ENCODE results near the gene OGA.
A peak's percentile ranks its signal among the peaks of the same experiment; 100 is the strongest.

The OGA gene

DNA sequence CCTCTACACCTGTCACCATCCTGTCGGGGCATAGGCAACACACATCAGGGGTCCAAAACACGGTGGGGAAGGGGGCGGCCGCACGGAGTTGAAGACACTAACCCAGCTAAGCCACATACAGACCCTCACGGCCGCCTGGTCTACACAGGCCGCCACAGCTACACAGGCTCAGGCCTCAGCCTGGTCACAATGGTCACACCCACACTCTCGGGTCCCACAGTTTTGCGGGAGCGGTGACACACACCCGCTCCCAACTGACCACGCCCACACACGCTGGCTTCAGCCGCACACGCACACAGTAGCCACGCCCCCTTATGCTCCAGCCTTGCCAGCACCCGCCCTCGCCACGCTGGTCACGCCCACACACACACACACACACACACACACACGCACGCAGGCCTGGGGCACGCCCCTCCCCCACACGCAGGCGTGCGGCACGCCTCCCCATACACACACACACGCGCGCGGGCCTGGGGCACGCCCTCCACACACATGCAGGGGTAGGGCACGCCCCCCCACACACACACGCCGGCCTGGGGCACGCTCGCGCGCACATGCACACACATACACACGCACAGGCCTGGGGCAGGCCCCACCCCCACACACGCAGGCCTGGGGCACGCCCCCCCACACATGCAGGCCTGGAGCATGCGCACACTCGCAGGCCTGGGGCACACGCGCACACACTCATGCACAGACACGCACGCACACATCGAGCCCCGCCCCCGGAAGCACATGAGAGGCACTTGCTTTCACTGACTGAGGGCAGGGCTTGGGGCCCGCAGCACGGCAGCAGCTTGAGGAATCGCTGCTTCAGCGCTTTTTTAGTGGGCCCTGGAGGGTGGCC lies 12.3 kb upstream of the OGA start:
- peak overlapping the region; percentile 47 for H3K4me3 ChIP-seq (ENCODE audit: low read length)
- peak; percentile 91 for DNase-seq (ENCODE audit: low read depth)
- TF ChIP-seq, protein P1, sequence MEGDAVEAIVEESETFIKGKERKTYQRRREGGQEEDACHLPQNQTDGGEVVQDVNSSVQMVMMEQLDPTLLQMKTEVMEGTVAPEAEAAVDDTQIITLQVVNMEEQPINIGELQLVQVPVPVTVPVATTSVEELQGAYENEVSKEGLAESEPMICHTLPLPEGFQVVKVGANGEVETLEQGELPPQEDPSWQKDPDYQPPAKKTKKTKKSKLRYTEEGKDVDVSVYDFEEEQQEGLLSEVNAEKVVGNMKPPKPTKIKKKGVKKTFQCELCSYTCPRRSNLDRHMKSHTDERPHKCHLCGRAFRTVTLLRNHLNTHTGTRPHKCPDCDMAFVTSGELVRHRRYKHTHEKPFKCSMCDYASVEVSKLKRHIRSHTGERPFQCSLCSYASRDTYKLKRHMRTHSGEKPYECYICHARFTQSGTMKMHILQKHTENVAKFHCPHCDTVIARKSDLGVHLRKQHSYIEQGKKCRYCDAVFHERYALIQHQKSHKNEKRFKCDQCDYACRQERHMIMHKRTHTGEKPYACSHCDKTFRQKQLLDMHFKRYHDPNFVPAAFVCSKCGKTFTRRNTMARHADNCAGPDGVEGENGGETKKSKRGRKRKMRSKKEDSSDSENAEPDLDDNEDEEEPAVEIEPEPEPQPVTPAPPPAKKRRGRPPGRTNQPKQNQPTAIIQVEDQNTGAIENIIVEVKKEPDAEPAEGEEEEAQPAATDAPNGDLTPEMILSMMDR (IDR thresholded peaks at IDR 0.05; ENCODE audit: insufficient read depth, low read depth, low read length, missing control alignments): no peak

DNA sequence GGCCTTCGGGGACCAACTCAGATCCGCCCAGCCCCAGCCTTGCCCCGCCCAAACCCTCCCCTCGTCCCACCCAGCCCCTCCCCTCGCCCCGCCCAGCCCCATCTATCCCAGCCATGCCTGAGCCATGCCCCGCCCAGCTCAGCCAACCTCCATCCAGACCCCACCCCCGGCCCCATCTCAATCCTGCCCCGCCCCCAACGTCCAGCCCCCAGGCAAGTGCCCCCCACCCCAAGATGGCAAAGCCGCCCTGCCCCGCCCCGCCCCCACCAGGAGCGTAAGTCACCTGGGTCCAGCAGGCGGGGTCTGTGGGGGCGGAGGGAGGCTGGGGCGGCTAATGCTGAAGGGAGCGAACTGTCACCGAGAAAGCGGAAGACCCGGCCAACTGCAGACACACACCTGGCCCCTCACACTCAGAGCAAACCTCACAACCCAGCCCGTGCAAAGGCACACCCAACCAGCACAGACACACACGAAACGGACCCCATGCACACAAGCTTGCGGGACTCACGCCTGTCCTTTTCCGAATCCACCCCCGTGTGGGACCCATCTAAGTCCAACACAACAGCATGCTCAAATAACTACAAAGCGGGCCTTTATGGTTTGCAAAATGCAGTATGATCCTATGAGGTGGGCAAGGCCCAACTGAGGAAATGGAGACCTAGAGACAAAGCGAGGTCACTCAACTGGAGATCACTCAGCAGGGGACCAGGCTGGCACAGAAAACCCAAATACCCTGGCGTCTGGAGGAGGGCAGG lies 11.5 kb upstream of the OGA start:
- TF ChIP-seq, protein P1 (IDR thresholded peaks at IDR 0.05; ENCODE audit: insufficient read depth, low read depth, low read length, missing control alignments): no peak
- peak; percentile 64 for DNase-seq (ENCODE audit: low read depth)
- H3K4me3 ChIP-seq (ENCODE audit: low read length): peak overlapping the region; percentile 47

DNA sequence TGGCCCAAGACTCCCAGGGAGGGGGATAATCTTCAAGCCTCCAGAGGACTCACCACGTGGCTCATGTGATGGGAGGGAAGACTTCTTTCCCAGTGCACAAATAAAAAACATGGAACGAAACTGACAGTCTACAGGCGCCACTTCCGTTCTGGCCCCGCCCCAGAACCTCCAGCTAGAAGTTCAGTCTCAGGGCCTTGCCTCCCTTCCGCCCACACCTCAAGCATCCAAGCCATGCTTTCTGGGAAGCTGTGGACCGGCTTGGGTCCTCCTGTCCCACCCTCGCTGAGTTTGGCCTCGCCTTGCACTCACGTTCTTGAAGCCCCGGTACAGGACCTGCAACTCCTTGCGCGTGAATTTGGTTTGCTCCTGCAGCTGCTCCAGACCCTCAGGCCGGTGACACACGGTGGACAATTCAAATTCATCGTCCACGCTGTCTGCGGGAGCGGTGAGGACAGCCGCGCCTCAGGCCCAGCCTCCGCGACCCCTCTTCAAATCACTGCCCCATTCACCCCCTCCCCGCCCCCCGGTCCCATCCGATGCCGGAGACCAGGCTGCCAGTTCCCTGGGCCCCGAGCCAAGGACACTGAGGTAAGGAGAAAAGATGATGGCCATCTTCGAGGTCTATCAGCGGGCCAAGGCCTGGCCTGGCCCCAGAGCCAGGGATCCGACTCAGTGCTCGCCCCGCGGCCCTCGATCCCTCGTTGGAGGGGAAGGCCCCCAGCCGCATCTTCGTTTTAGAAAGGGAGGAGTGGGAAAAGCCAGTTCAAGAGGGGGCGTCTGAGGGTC lies 10.7 kb upstream of the OGA start:
- TF ChIP-seq, protein P1 (IDR thresholded peaks at IDR 0.05; ENCODE audit: insufficient read depth, low read depth, low read length, missing control alignments): no peak
- DNase-seq (ENCODE audit: low read depth): no peak
- peak overlapping the region; percentile 30 for H3K4me3 ChIP-seq (ENCODE audit: low read length)

DNA sequence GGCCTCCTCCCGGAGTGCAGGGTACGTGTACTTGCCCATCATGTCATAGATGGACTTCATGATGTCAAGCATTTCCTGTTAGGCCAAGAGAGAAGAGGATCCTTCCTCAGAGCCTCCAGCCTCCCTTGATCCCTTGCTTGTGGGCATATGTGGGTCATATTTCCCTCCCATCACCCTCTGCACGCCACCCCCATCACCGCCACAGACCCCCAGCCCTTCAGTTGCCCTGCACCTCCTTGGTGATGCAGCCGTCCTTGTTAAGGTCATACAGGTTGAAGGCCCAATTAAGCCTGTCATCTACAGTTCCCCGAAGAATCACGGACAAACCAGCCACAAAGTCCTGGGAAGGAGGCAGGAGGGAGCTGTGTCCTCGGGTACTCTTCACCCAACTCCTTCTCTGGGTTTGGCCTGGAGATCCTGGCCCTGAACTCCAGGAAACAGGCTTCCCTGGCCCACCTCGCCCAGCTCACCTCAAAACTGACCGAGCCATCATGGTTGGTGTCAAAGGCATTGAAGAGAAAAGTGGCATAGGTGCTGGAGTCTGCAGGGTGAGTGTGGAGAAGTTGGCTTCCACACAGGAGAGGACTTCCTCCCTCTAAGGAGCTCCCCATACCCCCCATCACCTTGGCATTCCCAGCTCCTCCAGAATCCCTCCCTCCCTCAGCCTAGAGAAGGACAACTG lies 9.8 kb upstream of the OGA start:
- DNase-seq (ENCODE audit: low read depth): no peak
- H3K4me3 ChIP-seq (ENCODE audit: low read length): no peak overlapping the region
- TF ChIP-seq, protein P1 (IDR thresholded peaks at IDR 0.05; ENCODE audit: insufficient read depth, low read depth, low read length, missing control alignments): no peak

DNA sequence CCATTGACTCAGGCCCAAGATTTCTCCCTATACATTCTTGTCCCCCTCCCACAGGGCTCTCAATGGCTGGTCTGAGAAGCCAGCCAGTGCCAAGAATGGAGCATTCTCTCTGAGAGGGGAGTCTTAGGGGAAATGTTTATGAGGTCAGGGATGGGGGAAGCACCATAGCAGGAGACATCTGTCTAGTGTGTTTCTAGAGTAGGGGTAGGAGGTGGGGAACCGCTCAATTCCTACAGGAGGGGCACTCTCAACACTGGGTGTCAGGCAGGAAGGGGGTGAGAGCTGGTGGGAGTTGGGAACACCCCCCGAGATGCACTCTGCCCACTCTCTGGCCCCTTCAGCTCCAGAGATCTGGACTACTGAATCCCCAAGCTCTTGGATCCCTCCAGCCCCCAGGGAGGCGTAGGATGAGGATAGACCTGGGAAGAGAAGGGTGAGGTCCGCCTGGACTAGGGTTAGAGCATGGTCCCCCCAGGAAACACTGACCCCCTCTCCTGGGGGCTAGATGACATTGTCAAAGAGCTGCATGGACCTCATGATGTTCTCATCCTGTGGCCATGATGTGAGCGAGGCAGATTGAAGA lies 8.7 kb upstream of the OGA start:
- TF ChIP-seq, protein P1 (IDR thresholded peaks at IDR 0.05; ENCODE audit: insufficient read depth, low read depth, low read length, missing control alignments): no peak
- no peak overlapping the region for H3K4me3 ChIP-seq (ENCODE audit: low read length)
- DNase-seq (ENCODE audit: low read depth): no peak

DNA sequence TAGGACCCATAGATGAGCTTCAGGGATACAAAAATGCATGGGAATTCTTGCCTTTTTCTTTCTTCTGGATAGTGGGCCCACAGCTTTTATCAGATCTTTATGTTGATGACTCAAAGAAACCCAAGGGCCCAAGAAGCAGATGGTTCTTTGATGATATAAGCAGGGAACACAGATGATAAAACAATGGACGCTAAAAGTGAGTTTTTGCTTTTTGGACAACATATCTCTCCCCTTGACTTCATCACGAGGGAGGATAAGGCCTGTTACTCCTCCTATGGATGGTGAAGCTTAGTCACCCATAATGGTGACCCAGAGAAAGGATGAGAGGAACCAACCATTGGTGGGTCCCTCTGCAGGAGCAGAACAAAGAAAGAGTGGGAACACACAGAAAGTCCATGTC lies 6.5 kb upstream of the OGA start:
- TF ChIP-seq, protein P1 (IDR thresholded peaks at IDR 0.05; ENCODE audit: insufficient read depth, low read depth, low read length, missing control alignments): no peak
- no peak for DNase-seq (ENCODE audit: low read depth)

More for the DNA sequence above, 6.5 kb upstream of the OGA start:
- no peak overlapping the region for H3K4me3 ChIP-seq (ENCODE audit: low read length)
